HepG2 (cell line): ENCODE data around the gene DCK. TPM values are rescaled to one million over a fixed set of nuclear protein-coding genes. Genes with fewer than 3 reads are reported as not detected.
"Not testable (repeated sequence)": the region's sequence is repeated elsewhere in the genome, so short reads cannot be mapped to it uniquely, and the experiment has no call there.

Experiments used
- ATAC-seq: fragments of 200-7000 bp; cut with Tn5 transposase; 3 replicates; pipeline ENCODE4 v1.9.1; 2020; ENCODE audit warnings: mild to moderate bottlenecking, moderate library complexity
- BruUV-seq: library from RNA; stranded (reverse); fragments of 400-500 nt; replicated peaks from 2 replicates; lab custom pipeline; 2021; lab: Mats Ljungman, UMichigan
- CTCF ChIA-PET: fragments of 300-600 bp; formaldehyde crosslinking; extraction: SDS; loops from one replicate; lab custom pipeline; 2021; ENCODE audit warnings: low total read pairs, inconsistent platforms, low intra/inter-chr PET ratio; lab: Yijun Ruan, JAX
- POLR2A ChIA-PET: fragments of 350-600 bp; sonication (Branson Sonifier 250); formaldehyde crosslinking; loops from one replicate; lab custom pipeline; 2020; ENCODE audit warnings: antibody characterized with exemption, inconsistent platforms; lab: Yijun Ruan, JAX
- DNase-seq: peaks from one replicate; pipeline ENCODE4 v3.0.0-alpha.2; 2015; ENCODE audit warnings: low spot score
- FAIRE-seq: peaks from 3 replicates; lab custom pipeline; 2011; peaks lifted over from hg19 to GRCh38; lab: Jason Lieb, UNC
- H2AFZ ChIP-seq: one replicate; pipeline ENCODE4 v1.6.1; 2011; ENCODE audit warnings: low read length, inconsistent platforms
- H3K27ac ChIP-seq: fragments of 300-600 bp; 3 replicates; pipeline ENCODE4 v1.8.0; 2011; ENCODE audit warnings: mixed run types, mild to moderate bottlenecking, mixed read lengths, low read length, inconsistent platforms; ENCODE audit not compliant: insufficient read depth; ENCODE audit errors: extremely low read length
- H3K27me3 ChIP-seq, 2 experiments: fragments of 200-600 bp in 1 of 2; 2 replicates in 1 of 2; 3 replicates in 1 of 2; pipeline versions ENCODE4 v1.6.0 to v1.8.0; 2011; ENCODE audit warnings: low read length in 2 of 2, mild to moderate bottlenecking in 2 of 2, moderate library complexity in 2 of 2, inconsistent platforms in 1 of 2; ENCODE audit not compliant: insufficient read depth in 2 of 2, control insufficient read depth in 1 of 2
- H3K36me3 ChIP-seq, 2 experiments: fragments of 200-600 bp in 1 of 2; replicated peaks in 1 of 2; 2 replicates in 1 of 2; 3 replicates in 1 of 2; pipeline versions ENCODE4 v1.5.1 to v1.8.0; 2011; ENCODE audit warnings: low read length in 2 of 2, inconsistent platforms in 1 of 2; ENCODE audit not compliant: insufficient read depth in 2 of 2, control insufficient read depth in 1 of 2
- H3K4me1 ChIP-seq: 2 replicates; pipeline ENCODE4 v1.5.1; 2012; ENCODE audit warnings: low read length, inconsistent platforms; ENCODE audit not compliant: insufficient read depth
- H3K4me2 ChIP-seq: 2 replicates; pipeline ENCODE4 v1.6.0; 2011; ENCODE audit warnings: low read depth, low read length, inconsistent platforms
- H3K4me3 ChIP-seq, 3 experiments: fragments of 200-600 bp in 1 of 3; sonication (generic), shearing (Covaris generic) in 1 of 3; replicated peaks in 1 of 3; 2 replicates each; pipeline ENCODE4 v1.5.1; 2011 to 2016; ENCODE audit warnings: low read length in 3 of 3, inconsistent platforms in 2 of 3, low read depth in 2 of 3, mild to moderate bottlenecking in 2 of 3, control low read depth in 1 of 3, mixed read lengths in 1 of 3; ENCODE audit not compliant: insufficient read depth in 1 of 3
- H3K79me2 ChIP-seq: one replicate; pipeline ENCODE4 v1.6.1; 2011; ENCODE audit warnings: low read length, inconsistent platforms; ENCODE audit not compliant: insufficient read depth
- H3K9ac ChIP-seq: 2 replicates; pipeline ENCODE4 v1.6.0; 2011; ENCODE audit warnings: mild to moderate bottlenecking, low read depth, low read length, inconsistent platforms; ENCODE audit not compliant: insufficient read depth
- H3K9me3 ChIP-seq: 2 replicates; pipeline ENCODE4 v1.5.1; 2012; ENCODE audit warnings: mild to moderate bottlenecking, low read length
- H4K20me1 ChIP-seq: 2 replicates; pipeline ENCODE4 v1.6.0; 2011; ENCODE audit warnings: inconsistent platforms, mild to moderate bottlenecking, low read length, moderate library complexity; ENCODE audit not compliant: insufficient read depth
- CTCF ChIP-seq: sonication (generic); formaldehyde crosslinking; IDR thresholded peaks from 2 replicates; pipeline ENCODE4 v1.5.0; 2020; ENCODE audit warnings: mild to moderate bottlenecking, missing genetic modification reagents, moderate library complexity
- GABPB1 ChIP-seq: IDR thresholded peaks from 2 replicates; pipeline ENCODE4 v1.6.1; 2016; ENCODE audit warnings: mild to moderate bottlenecking, missing genetic modification reagents, moderate library complexity, missing compliant biosample characterization
- HOXA5 ChIP-seq: sonication (generic); formaldehyde crosslinking; IDR thresholded peaks from 2 replicates; pipeline ENCODE4 v1.4.0; 2020; ENCODE audit warnings: missing genetic modification reagents
- PBX3 ChIP-seq: sonication (generic); formaldehyde crosslinking; IDR thresholded peaks from 2 replicates; pipeline ENCODE4 v1.8.1; 2023; ENCODE audit warnings: missing genetic modification reagents, inconsistent platforms, borderline replicate concordance
- SAFB2 ChIP-seq: sonication (generic); formaldehyde crosslinking; IDR thresholded peaks from 2 replicates; pipeline ENCODE4 v1.5.1; 2020; ENCODE audit warnings: missing genetic modification reagents, low read depth, mild to moderate bottlenecking, borderline replicate concordance
- STAG1 ChIP-seq: sonication (generic); formaldehyde crosslinking; IDR thresholded peaks from 2 replicates; pipeline ENCODE4 v1.4.0; 2020; ENCODE audit warnings: missing genetic modification reagents
- ZBTB3 ChIP-seq: sonication (generic); formaldehyde crosslinking; IDR thresholded peaks from 2 replicates; pipeline ENCODE4 v1.4.0; 2020; ENCODE audit warnings: low read depth, mild to moderate bottlenecking, moderate library complexity, missing genetic modification reagents, borderline replicate concordance
- ZNF136 ChIP-seq: sonication (generic); formaldehyde crosslinking; IDR thresholded peaks from 2 replicates; pipeline ENCODE4 v1.8.1; 2022; ENCODE audit warnings: low read depth, mild to moderate bottlenecking, moderate library complexity, missing genetic modification reagents
- ZNF281 ChIP-seq: sonication (generic); formaldehyde crosslinking; IDR thresholded peaks from 2 replicates; pipeline ENCODE4 v1.4.0; 2020; ENCODE audit warnings: missing genetic modification reagents, borderline replicate concordance
- ZNF616 ChIP-seq: sonication (generic); formaldehyde crosslinking; IDR thresholded peaks from 2 replicates; pipeline ENCODE4 v1.5.0; 2020; ENCODE audit warnings: low read depth, mild to moderate bottlenecking, missing genetic modification reagents
- ZNF674 ChIP-seq: sonication (generic); formaldehyde crosslinking; IDR thresholded peaks from 2 replicates; pipeline ENCODE4 v1.5.0; 2020; ENCODE audit warnings: low read depth, mild to moderate bottlenecking, missing genetic modification reagents
- WGBS: methylation state at CpG from one replicate; pipeline ENCODE4 v1.1.6; 2017; ENCODE audit warnings: low lambda C conversion rate; 5-methylcytosine and 5-hydroxymethylcytosine counted together
- in situ Hi-C: cut with HindIII; loops from 2 replicates; pipeline ENCODE4 v1.10.0; 2017; ENCODE audit warnings: low pct_unique_long_range_greater_than_20kb; ENCODE audit not compliant: extremely low pct_ligation_motif_present
- intact Hi-C: fragments of 100-400 bp; cut with micrococcal nuclease; formaldehyde crosslinking; loops from one replicate; pipeline ENCODE4 v1.10.0; 2022; ENCODE audit not compliant: unreplicated experiment
- polyA plus RNA-seq, 8 experiments: library from polyadenylated mRNA; depleted of rRNA in 3 of 8; stranded (reverse) in 7 of 8; unstranded in 1 of 8; fragments of >200 nt; fragmentation: Illumina TruSeq in 4 of 8; extraction: Trizol in 4 of 8; gene quantifications; 2 replicates each; pipeline versions ENCODE4 v1.2.1 to v1.2.3, GENCODE V29; 2011 to 2016; ENCODE audit warnings: low read depth in 4 of 8, missing spikeins in 1 of 8, mixed read lengths in 1 of 8; ENCODE audit not compliant: insufficient read depth in 1 of 8
- total RNA-seq, 5 experiments: library from RNA; depleted of rRNA; stranded (reverse); fragments of >200 nt; fragmentation: Illumina TruSeq; extraction: Trizol; gene quantifications; 2 replicates each; pipeline ENCODE4 v1.2.3, GENCODE V29; 2016; ENCODE audit warnings: low read depth in 1 of 5

Gene DCK
- total and polyA plus RNA-seq, 2 of the 13 experiments (the other 11 are each of a cell fraction or from before 2014, with no cell fraction given), result 5.7 to 21.8 TPM

GRCh38 chr4:71004281-71004851 is 10.9 kb downstream of the DCK start:
- FAIRE-seq (no peak), DNase-seq (peak; percentile 7), ATAC-seq (peak; percentile 56; the same call in 2 of the 3 replicates)
- no peaks in the 10 kb centered on the region for H3K4me1 ChIP-seq
- no peaks in the 10 kb centered on the region for H3K36me3 ChIP-seq
- H3K79me2 ChIP-seq, result peaks cover 22% of the 10 kb centered on the region
- no peak overlapping the region for H3K9ac ChIP-seq
- H3K27ac ChIP-seq, result no peak overlapping the region
- H3K4me2 ChIP-seq, result no peak overlapping the region
- in situ Hi-C loops, result loop anchor here (25.0 kb wide), 1 partner anchor 342 kb away; the partner anchor contains the start of gene JCHAIN
- no peak overlapping the region for H3K4me3 ChIP-seq
- intact Hi-C loops, result no loop called here
- no TSS peak for BruUV-seq
- H2AFZ ChIP-seq, result no peak overlapping the region
- H3K9me3 ChIP-seq, result no peaks in the 10 kb centered on the region
- ChIA-PET POLR2A (interaction anchor here (0.7 kb wide), 1 partner anchor 11 kb away, joined by 3 read pairs; the partner anchor contains the start of gene DCK), CTCF (no interaction called here)
- TF ChIP-seq ZNF136 (CRISPR knock-in tag) (no peak), ZNF674 (CRISPR knock-in tag) (no peak), PBX3 (CRISPR knock-in tag) (no peak), CTCF (CRISPR knock-in tag) (peak; percentile 37), ZNF616 (CRISPR knock-in tag) (no peak), HOXA5 (no peak), ZBTB3 (CRISPR knock-in tag) (no peak), ZNF281 (CRISPR knock-in tag) (no peak), STAG1 (CRISPR knock-in tag) (peak; percentile 46), SAFB2 (CRISPR knock-in tag) (no peak), GABPB1 (CRISPR knock-in tag) (no peak)
- no peaks in the 10 kb centered on the region for H3K27me3 ChIP-seq
- WGBS, result 94% methylated on average over 4 of the region's 7 CpGs
- no peaks in the 10 kb centered on the region for H4K20me1 ChIP-seq

GRCh38 chr4:71005025-71005424 is 11.6 kb downstream of the DCK start:
- intact Hi-C loops, result not testable (repeated sequence)

More at GRCh38 chr4:71005025-71005424, 11.6 kb downstream of the DCK start:
- in situ Hi-C loops, result loop anchor here (25.0 kb wide), 1 partner anchor 343 kb away; the partner anchor contains the start of gene JCHAIN
- peaks cover 23% of the 10 kb centered on the region for H3K79me2 ChIP-seq
- H3K4me3 ChIP-seq, H3K27ac ChIP-seq, POLR2A ChIA-PET, FAIRE-seq, H3K4me2 ChIP-seq, DNase-seq, H3K27me3 ChIP-seq, H3K9me3 ChIP-seq, H3K9ac ChIP-seq, H3K4me1 ChIP-seq, H4K20me1 ChIP-seq, CTCF ChIA-PET, ATAC-seq, H2AFZ ChIP-seq, H3K36me3 ChIP-seq, BruUV-seq: not testable (repeated sequence)
- WGBS, result 100% methylated on average over 3 of the region's 6 CpGs
